ENCODE measurements around the gene RND1.
A peak's percentile ranks its signal among the peaks of the same experiment; 100 is the strongest.

RND1 gene

GRCh38 chr12:48828841-48829575, 36.7 kb downstream of the RND1 start:
- DNase-seq, result no peak

GRCh38 chr12:48828293-48828692, 37.4 kb downstream of the RND1 start:
- DNase-seq, result no peak

- no peak for DNase-seq
Observed at GRCh38 chr12:48827513-48828096, 38.1 kb downstream of the RND1 start.

GRCh38 chr12:48827026-48827425, 38.6 kb downstream of the RND1 start:
- DNase-seq, result no peak

GRCh38 chr12:48826209-48826855, 39.3 kb downstream of the RND1 start:
- DNase-seq, result no peak

GRCh38 chr12:48824905-48825304, 40.8 kb downstream of the RND1 start:
- no peak for DNase-seq

- no peak for DNase-seq
Observed at GRCh38 chr12:48824112-48824511, 41.6 kb downstream of the RND1 start.

- DNase-seq, result no peak
Observed at GRCh38 chr12:48823281-48823680, 42.4 kb downstream of the RND1 start.

GRCh38 chr12:48822711-48823110, 43.0 kb downstream of the RND1 start:
- DNase-seq, result no peak

- DNase-seq, result no peak
Observed at GRCh38 chr12:48822139-48822538, 43.5 kb downstream of the RND1 start.

- peak in 2 of 51 donors; percentile 5 to 28 for DNase-seq
Observed at GRCh38 chr12:48819986-48820725, 45.5 kb downstream of the RND1 start.

- peak in 4 of 51 donors; percentile 5 to 44 (median 24) for DNase-seq
Observed at GRCh38 chr12:48818831-48819590, 46.7 kb downstream of the RND1 start.

- peak in 30 of 51 donors; percentile 10 to 60 (median 32) for DNase-seq
Observed at GRCh38 chr12:48817873-48818830, 47.5 kb downstream of the RND1 start, which contains the start of gene CACNB3. CACNB3 (plus strand) TSS chr12:48818496; CDS start chr12:48818930, 434 bp downstream.

GRCh38 chr12:48816143-48816854, 49.4 kb downstream of the RND1 start:
- no peak for DNase-seq

GRCh38 chr12:48815126-48816110, 50.3 kb downstream of the RND1 start:
- DNase-seq, result peak in 39 of 51 donors; percentile 6 to 68 (median 44)

GRCh38 chr12:48814262-48815125, 51.2 kb downstream of the RND1 start:
- peak in 43 of 51 donors; percentile 7 to 81 (median 51) for DNase-seq

Data from hypothalamus (tissue), 51 donors.